ENCODE data around the gene ZNF530.

DNA sequence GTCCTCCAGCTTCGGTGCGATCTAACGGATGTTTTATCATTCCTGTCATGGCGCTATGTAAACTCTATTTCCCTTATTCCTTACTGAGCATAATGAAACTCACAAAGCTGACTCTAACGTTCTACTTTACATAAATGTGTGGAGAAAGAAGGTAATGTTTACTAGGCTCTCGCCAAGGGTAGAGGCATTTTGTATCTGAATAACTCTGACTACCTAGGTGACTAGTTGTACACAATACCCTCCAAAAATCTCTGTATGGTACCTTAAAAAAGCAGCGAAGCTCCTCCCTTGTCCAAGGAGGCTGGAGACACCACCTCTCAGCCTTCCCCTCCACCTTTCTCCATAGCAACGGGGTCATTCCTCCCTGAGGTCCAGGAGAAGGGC, 316 bp upstream of the ZNF530 start:
- TF ChIP-seq POLR2A (IDR thresholded peaks at IDR 0.05; ENCODE audit: low read depth, low read length) (no peak), POLR2AphosphoS5 (IDR thresholded peaks at IDR 0.05; ENCODE audit: low read depth, low read length) (no peak), POU2F2 (IDR thresholded peaks at IDR 0.05; ENCODE audit: low read depth, low read length) (no peak), TAF1 (IDR thresholded peaks at IDR 0.05; ENCODE audit: low read depth, low read length) (no peak), SPI1 (IDR thresholded peaks at IDR 0.05; ENCODE audit: low read depth, low read length) (no peak), PAX5 (IDR thresholded peaks at IDR 0.05; ENCODE audit: insufficient read depth, low read length, severe bottlenecking) (no peak)

All from GM12891 (cell line).